Calu3 (cell line): Measurements from ENCODE around the gene JMJD7. TPM values are rescaled to one million over a fixed set of nuclear protein-coding genes. Genes with fewer than 3 reads are reported as not detected.

Experiments
- BruUV-seq: library from RNA; stranded (reverse); fragments of 400-500 nt; replicated peaks from 2 replicates; lab custom pipeline; 2021; lab: Mats Ljungman, UMichigan
- CTCF ChIA-PET: fragments of 300-600 bp; sonication (Branson Sonifier 250); formaldehyde crosslinking; loops from one replicate; lab custom pipeline; 2022; ENCODE audit warnings: antibody characterized with exemption; lab: Charles Lee
- DNase-seq: peaks from one replicate; pipeline ENCODE4 v3.0.0; 2022
- H3K27ac Mint-ChIP-seq: one replicate; pipeline ENCODE4 v1.8.0; 2022; ENCODE audit warnings: mixed read lengths; ENCODE audit not compliant: unreplicated experiment
- H3K27me3 Mint-ChIP-seq: one replicate; pipeline ENCODE4 v1.8.0; 2022; ENCODE audit warnings: mixed read lengths; ENCODE audit not compliant: unreplicated experiment
- H3K36me3 Mint-ChIP-seq: one replicate; pipeline ENCODE4 v1.8.0; 2022; ENCODE audit warnings: mild to moderate bottlenecking, moderate library complexity, mixed read lengths; ENCODE audit not compliant: insufficient read depth, unreplicated experiment
- H3K4me1 Mint-ChIP-seq: one replicate; pipeline ENCODE4 v1.8.0; 2022; ENCODE audit warnings: mild to moderate bottlenecking, low read depth, mixed read lengths; ENCODE audit not compliant: unreplicated experiment
- H3K4me3 Mint-ChIP-seq: one replicate; pipeline ENCODE4 v1.8.0; 2022; ENCODE audit warnings: mild to moderate bottlenecking, low read depth, moderate library complexity, mixed read lengths; ENCODE audit not compliant: unreplicated experiment
- H3K9me3 Mint-ChIP-seq: one replicate; pipeline ENCODE4 v1.8.0; 2022; ENCODE audit warnings: low read depth, mixed read lengths; ENCODE audit not compliant: unreplicated experiment
- intact Hi-C: fragments of 100-400 bp; cut with micrococcal nuclease; formaldehyde crosslinking; loops from one replicate; pipeline ENCODE4 v1.10.0; 2022; ENCODE audit not compliant: unreplicated experiment
- microRNA-seq: library from miRNA; unstranded; fragments of <30 nt; microRNA quantifications from one replicate; pipeline ENCODE4 v1.2.0, GENCODE V29; 2022
- total RNA-seq: library from RNA; stranded (reverse); gene quantifications from 2 replicates; pipeline ENCODE4 v1.2.3, GENCODE V29; 2022
- TF ChIP-seq, protein P1 (sequence below): fragments of 200-600 bp; IDR thresholded peaks from one replicate; pipeline ENCODE4 v1.8.0; 2022; ENCODE audit warnings: antibody characterized with exemption; ENCODE audit not compliant: unreplicated experiment

Gene JMJD7
- total RNA-seq, 1 experiment from 2014 or later, result 9.4 TPM

DNA sequence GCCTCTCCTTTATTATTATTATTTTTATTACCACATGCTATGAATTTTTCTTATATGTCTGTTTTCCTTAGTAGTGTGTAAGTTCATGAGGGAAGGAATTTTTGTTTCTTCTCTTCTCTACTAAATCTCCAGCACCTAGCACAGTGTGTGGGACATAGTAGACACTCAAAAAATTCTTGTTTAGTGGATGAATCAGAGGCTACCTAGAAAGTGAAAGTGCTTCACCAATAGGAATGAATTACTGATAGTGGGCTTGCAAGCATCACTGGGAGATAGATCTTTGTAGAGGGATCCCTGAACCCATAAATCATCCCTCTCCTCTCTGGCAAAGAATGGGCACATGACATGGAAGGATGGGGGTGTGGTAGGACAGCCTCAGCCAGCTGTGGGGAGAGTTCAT, 57.4 kb downstream of the JMJD7 start:
- Mint-ChIP-seq H3K27me3 (no peaks in the 10 kb centered on the region), H3K36me3 (no peaks in the 10 kb centered on the region), H3K9me3 (no peaks in the 10 kb centered on the region), H3K27ac (no peak overlapping the region), H3K4me1 (no peaks in the 10 kb centered on the region), H3K4me3 (no peak overlapping the region)
- DNase-seq, result no peak
- no TSS peak for BruUV-seq
- intact Hi-C loops, result no loop called here
- CTCF ChIA-PET, result no interaction called here
- TF ChIP-seq, protein P1, sequence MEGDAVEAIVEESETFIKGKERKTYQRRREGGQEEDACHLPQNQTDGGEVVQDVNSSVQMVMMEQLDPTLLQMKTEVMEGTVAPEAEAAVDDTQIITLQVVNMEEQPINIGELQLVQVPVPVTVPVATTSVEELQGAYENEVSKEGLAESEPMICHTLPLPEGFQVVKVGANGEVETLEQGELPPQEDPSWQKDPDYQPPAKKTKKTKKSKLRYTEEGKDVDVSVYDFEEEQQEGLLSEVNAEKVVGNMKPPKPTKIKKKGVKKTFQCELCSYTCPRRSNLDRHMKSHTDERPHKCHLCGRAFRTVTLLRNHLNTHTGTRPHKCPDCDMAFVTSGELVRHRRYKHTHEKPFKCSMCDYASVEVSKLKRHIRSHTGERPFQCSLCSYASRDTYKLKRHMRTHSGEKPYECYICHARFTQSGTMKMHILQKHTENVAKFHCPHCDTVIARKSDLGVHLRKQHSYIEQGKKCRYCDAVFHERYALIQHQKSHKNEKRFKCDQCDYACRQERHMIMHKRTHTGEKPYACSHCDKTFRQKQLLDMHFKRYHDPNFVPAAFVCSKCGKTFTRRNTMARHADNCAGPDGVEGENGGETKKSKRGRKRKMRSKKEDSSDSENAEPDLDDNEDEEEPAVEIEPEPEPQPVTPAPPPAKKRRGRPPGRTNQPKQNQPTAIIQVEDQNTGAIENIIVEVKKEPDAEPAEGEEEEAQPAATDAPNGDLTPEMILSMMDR, result no peak

- Mint-ChIP-seq H3K36me3 (no peaks in the 10 kb centered on the region), H3K27ac (no peak overlapping the region), H3K4me3 (no peak overlapping the region), H3K27me3 (no peaks in the 10 kb centered on the region), H3K4me1 (no peaks in the 10 kb centered on the region), H3K9me3 (no peaks in the 10 kb centered on the region)
- BruUV-seq, result no TSS peak
- DNase-seq, result no peak
- TF ChIP-seq, protein P1, result no peak
- CTCF ChIA-PET, result interaction anchor here (0.5 kb wide), 1 partner anchor 104 kb away, joined by 6 read pairs; no protein-coding TSS in a partner anchor
- intact Hi-C loops, result no loop called here
These were observed 57.9 kb downstream of the JMJD7 start for GRCh38 chr15:41885841-41886240.

DNA sequence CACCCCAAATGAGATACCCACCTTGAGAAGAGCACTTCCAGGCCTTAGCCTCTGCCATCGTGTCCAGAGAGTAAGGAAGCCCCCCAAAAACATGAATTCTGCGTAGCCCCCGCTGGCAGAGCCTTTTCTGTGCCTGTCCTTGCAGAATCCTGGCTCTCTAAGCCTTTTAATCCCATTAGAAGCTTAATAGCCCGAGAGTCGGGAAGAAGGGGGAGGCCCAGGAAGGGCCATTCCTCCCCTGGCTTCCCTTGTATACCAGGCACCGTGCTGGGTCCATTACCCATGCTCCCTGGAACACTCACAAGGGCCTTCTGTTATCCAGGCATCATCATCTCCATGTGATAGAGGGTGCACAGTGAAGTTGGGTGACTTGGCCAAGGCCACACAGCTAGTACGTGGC, 58.8 kb downstream of the JMJD7 start:
- no peaks in the 10 kb centered on the region for H3K4me1 Mint-ChIP-seq
- no TSS peak for BruUV-seq

GRCh38 chr15:41887161-41887560, 59.3 kb downstream of the JMJD7 start:
- intact Hi-C loops, result no loop called here
- no peaks in the 10 kb centered on the region for H3K36me3 Mint-ChIP-seq
- no peaks in the 10 kb centered on the region for H3K9me3 Mint-ChIP-seq
- no peaks in the 10 kb centered on the region for H3K27me3 Mint-ChIP-seq
- CTCF ChIA-PET, result no interaction called here
- TF ChIP-seq, protein P1, result no peak
- no peak overlapping the region for H3K27ac Mint-ChIP-seq
- no peak overlapping the region for H3K4me3 Mint-ChIP-seq
- H3K4me1 Mint-ChIP-seq, result no peaks in the 10 kb centered on the region
- BruUV-seq, result no TSS peak
- no peak for DNase-seq

More for the DNA sequence above, 58.8 kb downstream of the JMJD7 start:
- no peaks in the 10 kb centered on the region for H3K9me3 Mint-ChIP-seq
- H3K36me3 Mint-ChIP-seq, result no peaks in the 10 kb centered on the region
- CTCF ChIA-PET, result no interaction called here
- intact Hi-C loops, result no loop called here
- no peaks in the 10 kb centered on the region for H3K27me3 Mint-ChIP-seq
- no peak overlapping the region for H3K4me3 Mint-ChIP-seq
- TF ChIP-seq, protein P1, result no peak
- no peak overlapping the region for H3K27ac Mint-ChIP-seq
- DNase-seq, result no peak

Small RNA genes lying within 50 kb of the gene (microRNA-seq; reads per million reads assigned to microRNA genes)
- gene MIR4310, result not detected

Other genes with a start within 250 kb of the JMJD7 start
- gene MGA, start 167.7 kb upstream of the JMJD7 start, total RNA-seq, result 26.4 and 29.4 TPM in 2 replicates
- gene MAPKBP1, start 53.6 kb upstream of the JMJD7 start, total RNA-seq, result 9.9 and 11.3 TPM in 2 replicates
- 4.1 and 6.8 TPM in 2 replicates for gene PLA2G4B, start 10.8 kb downstream of the JMJD7 start, total RNA-seq
- 0.64 and 0.69 TPM in 2 replicates for gene SPTBN5, start 66.0 kb downstream of the JMJD7 start, total RNA-seq
- gene EHD4, start 144.5 kb downstream of the JMJD7 start, total RNA-seq, result 20.2 and 20.7 TPM in 2 replicates
- 0.09 TPM in 1 of 2 replicates, not detected in the other for gene PLA2G4E, start 192.9 kb downstream of the JMJD7 start, total RNA-seq